PC-9 (cell line): ENCODE results near the gene SAMD11.

Source experiments
- EZH2 ChIP-seq: fragments of 200-600 bp; sonication (generic); IDR thresholded peaks from 2 replicates; pipeline ENCODE4 v1.8.0; 2017; ENCODE audit warnings: antibody characterized with exemption, low read depth
- TF ChIP-seq, protein P1 (sequence below): fragments of 200-600 bp; sonication (generic); conservative IDR thresholded peaks from 2 replicates; pipeline ENCODE4 v1.6.1; 2017; ENCODE audit warnings: mixed run types, antibody characterized with exemption, mild to moderate bottlenecking, moderate library complexity

DNA sequence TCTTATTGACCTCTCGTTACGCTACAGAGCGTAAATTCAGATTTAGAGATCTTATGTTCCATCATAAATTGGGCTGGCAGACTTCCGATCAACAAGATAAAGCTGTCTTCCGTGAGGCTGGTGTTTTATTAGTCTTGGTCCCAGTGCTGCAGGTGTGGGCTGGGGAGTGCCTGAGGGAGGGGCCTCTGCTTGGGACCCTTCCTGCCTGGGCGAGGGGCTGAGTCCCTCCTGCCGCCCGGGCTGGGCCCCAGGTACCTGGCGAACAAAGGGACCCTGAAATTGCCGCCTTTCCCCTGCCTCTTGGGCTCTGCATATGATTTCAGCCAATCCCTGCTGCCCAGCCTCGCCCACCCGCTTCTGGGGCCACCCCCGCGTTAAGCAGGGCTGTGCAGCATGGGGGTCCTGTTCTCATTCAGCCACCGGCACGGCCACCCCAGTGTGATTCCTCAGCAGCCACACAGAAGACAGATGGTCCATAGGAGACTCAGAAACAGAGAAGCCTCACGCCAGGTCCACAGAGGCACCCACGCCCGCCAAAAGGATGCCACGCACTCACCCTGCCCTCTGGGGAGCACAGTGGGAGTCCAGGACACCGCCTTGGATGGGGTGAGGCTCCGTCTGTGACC, 6.1 kb upstream of the SAMD11 start:
- TF ChIP-seq, protein P1, sequence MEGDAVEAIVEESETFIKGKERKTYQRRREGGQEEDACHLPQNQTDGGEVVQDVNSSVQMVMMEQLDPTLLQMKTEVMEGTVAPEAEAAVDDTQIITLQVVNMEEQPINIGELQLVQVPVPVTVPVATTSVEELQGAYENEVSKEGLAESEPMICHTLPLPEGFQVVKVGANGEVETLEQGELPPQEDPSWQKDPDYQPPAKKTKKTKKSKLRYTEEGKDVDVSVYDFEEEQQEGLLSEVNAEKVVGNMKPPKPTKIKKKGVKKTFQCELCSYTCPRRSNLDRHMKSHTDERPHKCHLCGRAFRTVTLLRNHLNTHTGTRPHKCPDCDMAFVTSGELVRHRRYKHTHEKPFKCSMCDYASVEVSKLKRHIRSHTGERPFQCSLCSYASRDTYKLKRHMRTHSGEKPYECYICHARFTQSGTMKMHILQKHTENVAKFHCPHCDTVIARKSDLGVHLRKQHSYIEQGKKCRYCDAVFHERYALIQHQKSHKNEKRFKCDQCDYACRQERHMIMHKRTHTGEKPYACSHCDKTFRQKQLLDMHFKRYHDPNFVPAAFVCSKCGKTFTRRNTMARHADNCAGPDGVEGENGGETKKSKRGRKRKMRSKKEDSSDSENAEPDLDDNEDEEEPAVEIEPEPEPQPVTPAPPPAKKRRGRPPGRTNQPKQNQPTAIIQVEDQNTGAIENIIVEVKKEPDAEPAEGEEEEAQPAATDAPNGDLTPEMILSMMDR: no peak
- TF ChIP-seq EZH2: no peak
